ENCODE measurements around the gene CERS1.
A peak's percentile ranks its signal among the peaks of the same experiment; 100 is the strongest.

DNA sequence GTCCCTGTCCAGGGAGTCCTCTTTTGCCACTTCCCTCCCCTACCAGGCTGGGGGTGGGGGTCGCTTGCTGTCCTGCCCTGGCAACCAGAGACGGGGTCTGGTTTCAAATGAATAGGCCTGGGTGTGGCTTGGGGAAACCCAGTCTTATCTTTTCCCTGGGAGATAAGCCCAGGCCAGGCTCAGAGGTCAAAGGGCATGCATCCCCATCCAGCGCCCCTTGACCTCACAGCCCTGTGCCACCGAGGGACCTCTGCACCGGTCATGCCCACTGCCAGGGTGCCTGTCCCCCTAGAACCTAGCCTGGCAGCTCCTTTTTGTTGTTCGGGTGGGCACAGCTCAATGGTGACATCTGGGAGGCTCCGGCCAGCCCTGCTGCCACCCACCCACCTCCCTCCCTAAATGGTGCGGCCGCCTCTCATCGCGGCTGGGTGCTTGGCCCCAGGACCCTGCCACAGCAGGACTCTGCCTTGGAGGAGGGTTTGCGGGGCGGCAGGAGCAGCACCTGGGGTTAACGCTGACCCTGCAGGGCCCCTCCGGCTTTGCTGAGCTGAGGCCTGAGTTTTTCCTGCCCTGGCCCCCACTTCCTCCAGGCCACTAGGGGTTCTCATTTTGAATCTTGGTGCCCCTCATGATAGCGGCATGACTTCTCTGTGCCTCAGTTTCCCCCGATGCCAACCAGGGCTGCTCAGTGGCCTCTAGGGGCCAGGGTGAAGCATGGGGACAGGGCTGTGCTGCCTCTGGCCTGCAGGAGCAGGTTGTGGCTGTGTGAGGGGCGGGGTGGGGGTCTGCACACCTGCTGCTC is 2.9 kb upstream of the CERS1 start:
- TF ChIP-seq POLR2A (IDR thresholded peaks at IDR 0.05; ENCODE audit: low read depth, low read length) (peak; percentile 27; the same call in 1 of the 2 replicates), POLR2AphosphoS5 (IDR thresholded peaks at IDR 0.05; ENCODE audit: low read depth, low read length) (peak; percentile 61; the same call in 1 of the 2 replicates)
